Measurements from ENCODE around the gene SLN.

The SLN gene

DNA sequence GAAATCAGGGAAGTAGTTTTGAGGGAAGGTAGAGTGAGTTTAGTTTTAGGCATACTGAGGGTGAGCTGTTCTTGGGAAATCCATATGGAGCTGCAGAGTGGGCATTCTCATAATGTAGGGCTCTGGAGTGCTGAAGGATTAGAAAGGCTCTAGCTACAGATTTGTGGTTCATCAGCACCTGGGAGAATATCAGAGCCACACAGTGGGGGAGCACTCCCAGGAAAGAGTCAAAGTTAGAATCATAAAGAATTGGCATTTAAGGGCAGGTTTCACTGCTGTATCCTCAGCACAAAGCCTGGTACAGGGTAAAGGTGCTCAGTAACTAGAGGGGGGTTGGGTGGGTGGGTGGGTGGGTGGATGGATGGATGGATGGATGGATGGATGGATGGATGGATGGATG lies 52.5 kb downstream of the SLN start:
- Histone ChIP-seq H3K4me3 (ENCODE audit: insufficient read length, low read depth) (no peak overlapping the region), H3K9me3 (ENCODE audit: insufficient read depth, low read length) (no peaks in the 10 kb centered on the region), H3K36me3 (ENCODE audit: insufficient read depth, insufficient read length, low read length) (no peaks in the 10 kb centered on the region), H3K9ac (ENCODE audit: insufficient read length, low read depth) (no peak overlapping the region), H3K4me1 (ENCODE audit: insufficient read depth, insufficient read length) (no peaks in the 10 kb centered on the region), H3K27me3 (ENCODE audit: insufficient read depth, insufficient read length) (no peaks in the 10 kb centered on the region)
- no peak for DNase-seq (ENCODE audit: low read depth, low spot score)
- TF ChIP-seq SUZ12 (IDR thresholded peaks at IDR 0.05; ENCODE audit: extremely low read depth, insufficient read depth, insufficient read length) (no peak), YY1 (IDR thresholded peaks at IDR 0.05; ENCODE audit: insufficient read depth, insufficient read length) (no peak), ZNF274 (IDR thresholded peaks at IDR 0.05; ENCODE audit: low read depth, low read length) (no peak)

All from NT2/D1 (cell line).